ENCODE results near the gene HOXA3.

Gene HOXA3

DNA sequence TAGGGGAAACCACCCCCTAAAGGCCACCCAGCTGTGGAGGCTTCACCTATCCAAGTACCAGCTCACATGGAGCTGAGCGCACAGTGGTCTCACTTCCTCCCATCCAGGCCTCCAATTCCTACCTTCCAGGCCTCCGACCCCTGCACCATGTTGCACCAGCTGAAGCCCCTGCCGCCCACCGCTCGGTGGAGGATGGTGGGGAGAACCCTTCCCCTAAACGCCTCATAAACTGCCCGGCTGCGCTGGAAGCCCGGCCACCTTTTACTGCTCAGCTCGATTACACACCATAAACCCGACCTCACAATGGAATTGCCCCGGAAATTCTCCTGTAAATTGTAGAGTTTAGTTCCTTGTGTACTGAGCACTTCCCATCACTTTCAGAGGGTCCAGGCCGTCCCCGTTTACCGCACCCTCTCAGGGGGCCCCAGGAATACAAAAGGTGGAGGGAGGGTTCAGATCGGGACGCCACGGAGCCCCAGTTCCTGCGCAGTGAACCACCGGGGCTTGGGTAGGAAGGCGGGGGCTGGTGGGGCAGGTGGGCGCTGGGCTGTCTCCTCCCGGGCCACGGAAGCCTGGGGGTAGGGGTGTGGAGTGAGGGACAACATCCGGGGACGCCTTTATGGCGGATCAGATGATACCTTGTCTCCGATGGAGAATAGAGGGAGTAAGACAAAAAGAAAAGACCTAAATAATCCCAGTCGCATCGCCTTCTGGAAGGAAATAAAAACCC lies 5.5 kb upstream of the HOXA3 start:
- H3K27ac ChIP-seq: no peak overlapping the region
- no peak for TF ChIP-seq ZFX (IDR thresholded peaks at IDR 0.05)
- TF ChIP-seq, protein P1, sequence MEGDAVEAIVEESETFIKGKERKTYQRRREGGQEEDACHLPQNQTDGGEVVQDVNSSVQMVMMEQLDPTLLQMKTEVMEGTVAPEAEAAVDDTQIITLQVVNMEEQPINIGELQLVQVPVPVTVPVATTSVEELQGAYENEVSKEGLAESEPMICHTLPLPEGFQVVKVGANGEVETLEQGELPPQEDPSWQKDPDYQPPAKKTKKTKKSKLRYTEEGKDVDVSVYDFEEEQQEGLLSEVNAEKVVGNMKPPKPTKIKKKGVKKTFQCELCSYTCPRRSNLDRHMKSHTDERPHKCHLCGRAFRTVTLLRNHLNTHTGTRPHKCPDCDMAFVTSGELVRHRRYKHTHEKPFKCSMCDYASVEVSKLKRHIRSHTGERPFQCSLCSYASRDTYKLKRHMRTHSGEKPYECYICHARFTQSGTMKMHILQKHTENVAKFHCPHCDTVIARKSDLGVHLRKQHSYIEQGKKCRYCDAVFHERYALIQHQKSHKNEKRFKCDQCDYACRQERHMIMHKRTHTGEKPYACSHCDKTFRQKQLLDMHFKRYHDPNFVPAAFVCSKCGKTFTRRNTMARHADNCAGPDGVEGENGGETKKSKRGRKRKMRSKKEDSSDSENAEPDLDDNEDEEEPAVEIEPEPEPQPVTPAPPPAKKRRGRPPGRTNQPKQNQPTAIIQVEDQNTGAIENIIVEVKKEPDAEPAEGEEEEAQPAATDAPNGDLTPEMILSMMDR (conservative IDR thresholded peaks at IDR 0.05): no peak

DNA sequence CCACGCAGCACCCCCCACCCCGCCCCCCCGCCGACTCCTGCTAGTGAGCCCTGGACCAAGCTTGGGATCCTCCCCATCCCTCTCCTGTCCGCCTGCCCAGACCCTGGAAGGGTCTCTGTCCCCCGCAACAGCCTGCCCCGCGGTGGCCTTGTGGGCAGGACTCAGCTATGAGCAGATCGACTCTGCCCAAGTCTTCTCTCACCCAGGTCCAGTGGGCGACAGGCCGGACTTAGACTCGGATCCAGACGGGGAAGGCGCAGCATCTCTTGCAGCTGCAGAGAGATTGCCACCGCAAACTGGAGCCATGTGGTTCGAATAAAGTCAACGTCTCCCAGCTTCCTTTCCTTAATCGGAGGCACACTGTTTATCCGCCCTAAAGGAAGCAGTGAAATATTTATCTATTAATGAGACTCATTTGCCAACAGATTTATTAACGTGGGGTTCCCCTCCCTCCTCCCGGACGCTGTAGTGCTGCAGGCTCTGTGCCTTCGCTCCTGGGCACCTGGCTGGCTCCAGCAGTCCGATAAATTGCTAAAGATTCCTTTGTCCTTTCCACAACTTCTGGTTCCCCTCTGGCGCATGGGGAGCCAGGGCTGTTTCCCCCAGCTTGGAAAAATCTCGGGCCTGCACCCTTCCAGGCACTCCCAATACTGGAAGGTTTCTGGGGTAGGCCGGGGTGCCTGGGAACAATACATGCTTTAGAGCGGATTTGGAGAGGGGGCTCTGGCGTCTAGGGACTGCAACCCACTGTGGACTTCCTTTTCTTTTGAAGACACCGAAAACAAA lies 4.7 kb upstream of the HOXA3 start:
- TF ChIP-seq, protein P1 (conservative IDR thresholded peaks at IDR 0.05): no peak
- TF ChIP-seq ZFX (IDR thresholded peaks at IDR 0.05): no peak
- no peak overlapping the region for H3K27ac ChIP-seq

DNA sequence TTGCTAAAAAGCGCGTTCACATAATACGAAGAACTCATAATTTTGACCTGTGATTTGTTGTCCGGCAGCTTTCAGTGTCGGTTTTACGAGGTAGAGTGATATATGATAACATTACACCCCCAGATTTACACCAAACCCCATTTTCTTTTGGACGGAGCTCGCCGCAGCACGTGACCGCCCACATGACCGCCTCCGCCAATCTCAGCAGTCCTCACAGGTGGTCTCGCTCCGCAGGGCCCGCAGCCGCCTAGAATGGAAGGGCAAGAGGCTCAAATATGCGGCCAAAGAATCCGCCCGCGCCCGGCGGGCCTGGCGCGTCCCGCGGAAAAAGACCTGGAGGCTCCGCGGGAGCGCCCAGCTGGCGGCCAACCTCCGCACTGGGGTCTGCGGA lies 4.1 kb upstream of the HOXA3 start, which contains the start of gene HOXA7:
HOXA7 (minus strand) TSS at position 168 of the 391 bp plus-strand sequence; CDS start at position 38, 130 bp downstream.
- TF ChIP-seq, protein P1 (conservative IDR thresholded peaks at IDR 0.05): no peak
- TF ChIP-seq ZFX (IDR thresholded peaks at IDR 0.05): no peak

DNA sequence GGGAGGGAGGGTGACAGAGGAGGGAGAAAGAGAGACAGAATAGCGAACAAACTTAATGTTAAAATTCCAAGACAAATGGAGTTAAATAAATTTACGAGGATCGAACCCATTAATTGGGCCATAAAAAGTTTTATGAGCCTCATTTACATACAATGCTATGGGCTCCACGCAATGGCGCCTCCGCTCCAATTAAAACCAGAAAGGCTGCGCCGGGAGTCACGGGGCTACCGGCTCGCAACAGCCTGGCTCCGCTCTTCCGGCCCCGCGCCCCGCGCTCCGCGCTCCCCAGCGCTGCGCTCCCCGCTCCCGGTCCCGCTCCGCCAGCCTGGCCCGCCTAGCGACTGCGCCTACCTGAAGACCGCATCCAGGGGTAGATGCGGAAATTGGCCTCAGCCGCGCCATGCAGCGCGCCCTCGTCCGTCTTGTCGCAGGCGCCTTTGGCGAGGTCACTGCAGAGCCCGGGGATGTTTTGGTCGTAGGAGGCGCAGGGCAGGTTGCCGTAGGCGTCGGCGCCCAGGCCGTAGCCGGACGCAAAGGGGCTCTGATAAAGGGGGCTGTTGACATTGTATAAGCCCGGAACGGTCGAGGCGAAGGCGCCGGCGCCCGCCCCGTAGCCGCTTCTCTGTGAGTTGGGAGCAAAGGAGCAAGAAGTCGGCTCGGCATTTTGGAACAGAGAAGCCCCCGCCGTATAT lies 3.6 kb upstream of the HOXA3 start:
- no peak for TF ChIP-seq ZFX (IDR thresholded peaks at IDR 0.05)
- TF ChIP-seq, protein P1 (conservative IDR thresholded peaks at IDR 0.05): peak; percentile 22
- peak overlapping the region; percentile 57 for H3K27ac ChIP-seq

More for the DNA sequence above, 4.1 kb upstream of the HOXA3 start, which contains the start of gene HOXA7:
- peak within 1 kb of the TSS; percentile 57 for H3K27ac ChIP-seq

DNA sequence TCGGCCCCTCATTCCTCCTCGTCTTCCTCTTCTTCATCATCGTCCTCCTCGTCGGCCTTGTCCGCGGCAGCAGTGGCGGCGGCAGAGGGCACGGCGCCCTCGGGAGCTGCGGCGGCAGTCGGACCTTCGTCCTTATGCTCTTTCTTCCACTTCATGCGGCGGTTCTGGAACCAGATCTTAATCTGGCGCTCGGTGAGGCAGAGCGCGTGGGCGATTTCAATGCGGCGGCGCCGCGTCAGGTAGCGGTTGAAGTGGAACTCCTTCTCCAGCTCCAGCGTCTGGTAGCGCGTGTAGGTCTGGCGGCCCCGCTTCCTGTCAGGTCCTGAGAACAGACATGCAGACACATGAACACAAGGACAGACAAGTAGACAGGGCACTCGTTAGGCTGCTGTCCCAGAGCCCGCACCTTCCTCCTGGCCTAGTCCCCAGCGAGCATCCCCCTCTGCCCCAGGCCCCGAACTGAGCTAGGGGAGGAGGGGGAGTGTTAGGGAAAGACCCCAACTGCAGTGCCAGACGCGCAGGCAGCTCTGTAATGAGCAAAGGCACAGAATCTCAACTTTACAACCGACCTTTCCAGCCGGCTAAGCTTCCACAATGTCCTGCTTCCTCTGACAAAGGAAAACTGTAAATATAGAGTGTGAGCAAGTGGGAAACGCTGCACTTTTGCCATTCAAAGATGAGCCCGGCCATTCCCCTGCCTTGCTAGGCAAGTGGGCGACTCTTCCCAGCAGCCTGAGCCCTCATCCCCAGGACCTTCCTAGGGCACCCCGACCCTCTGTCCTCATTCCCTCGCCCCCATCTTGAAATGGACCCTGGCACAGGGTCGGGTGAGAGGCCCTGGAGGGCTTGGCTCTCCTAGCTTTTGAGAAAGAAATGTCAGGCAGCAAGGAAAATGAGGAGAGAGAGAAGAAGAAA lies 2.8 kb upstream of the HOXA3 start:
- TF ChIP-seq, protein P1 (conservative IDR thresholded peaks at IDR 0.05): no peak
- TF ChIP-seq ZFX (IDR thresholded peaks at IDR 0.05): no peak
- H3K27ac ChIP-seq: peak overlapping the region; percentile 57

DNA sequence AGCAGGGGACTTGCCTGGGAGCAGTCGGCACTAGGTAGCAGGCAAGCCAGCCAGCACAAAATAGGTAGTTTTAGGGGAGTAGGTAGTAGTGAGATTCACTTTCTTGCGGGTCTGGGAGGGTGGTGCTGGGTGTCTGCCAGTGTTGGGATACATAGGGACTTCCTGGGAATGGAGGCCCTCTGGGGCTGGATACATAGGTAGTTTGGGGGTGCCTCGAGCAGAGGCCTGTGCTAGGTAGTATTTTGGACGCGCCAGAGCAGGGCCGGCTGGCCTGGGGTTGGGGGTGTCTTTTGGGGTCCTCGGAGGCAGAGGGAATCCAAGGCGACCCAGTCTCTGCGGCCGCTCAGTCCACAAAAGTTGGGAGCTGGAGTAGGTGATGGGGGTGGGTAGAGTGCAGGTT lies 2.0 kb upstream of the HOXA3 start:
- TF ChIP-seq, protein P1 (conservative IDR thresholded peaks at IDR 0.05): no peak
- no peak for TF ChIP-seq ZFX (IDR thresholded peaks at IDR 0.05)
- H3K27ac ChIP-seq: no peak overlapping the region
